Fibroblast of the aortic adventitia (primary cell): Measurements from ENCODE around the gene PIGR. TPM values are rescaled to one million over a fixed set of nuclear protein-coding genes. Genes with fewer than 3 reads are reported as not detected.

ENCODE experiments used
- DNase-seq: peaks from one replicate; pipeline ENCODE4 v3.0.0-alpha.2; 2010; ENCODE audit warnings: low read depth
- H3K4me3 ChIP-seq: 2 replicates; pipeline ENCODE4 v1.5.1; 2011; ENCODE audit warnings: low read depth, mild to moderate bottlenecking, control low read depth, low read length, moderate library complexity
- total RNA-seq: library from RNA; depleted of rRNA; stranded (reverse); fragments of >200 nt; gene quantifications from 2 replicates; pipeline ENCODE4 v1.2.3, GENCODE V29; 2012; ENCODE audit warnings: low replicate concordance
- TF ChIP-seq, protein P1 (sequence below): IDR thresholded peaks from 2 replicates; pipeline ENCODE4 v1.5.1; 2011; ENCODE audit warnings: mild to moderate bottlenecking, low read length, control low read depth, inconsistent platforms; ENCODE audit not compliant: insufficient read depth

PIGR gene
- total RNA-seq, 1 donor: not detected

DNA sequence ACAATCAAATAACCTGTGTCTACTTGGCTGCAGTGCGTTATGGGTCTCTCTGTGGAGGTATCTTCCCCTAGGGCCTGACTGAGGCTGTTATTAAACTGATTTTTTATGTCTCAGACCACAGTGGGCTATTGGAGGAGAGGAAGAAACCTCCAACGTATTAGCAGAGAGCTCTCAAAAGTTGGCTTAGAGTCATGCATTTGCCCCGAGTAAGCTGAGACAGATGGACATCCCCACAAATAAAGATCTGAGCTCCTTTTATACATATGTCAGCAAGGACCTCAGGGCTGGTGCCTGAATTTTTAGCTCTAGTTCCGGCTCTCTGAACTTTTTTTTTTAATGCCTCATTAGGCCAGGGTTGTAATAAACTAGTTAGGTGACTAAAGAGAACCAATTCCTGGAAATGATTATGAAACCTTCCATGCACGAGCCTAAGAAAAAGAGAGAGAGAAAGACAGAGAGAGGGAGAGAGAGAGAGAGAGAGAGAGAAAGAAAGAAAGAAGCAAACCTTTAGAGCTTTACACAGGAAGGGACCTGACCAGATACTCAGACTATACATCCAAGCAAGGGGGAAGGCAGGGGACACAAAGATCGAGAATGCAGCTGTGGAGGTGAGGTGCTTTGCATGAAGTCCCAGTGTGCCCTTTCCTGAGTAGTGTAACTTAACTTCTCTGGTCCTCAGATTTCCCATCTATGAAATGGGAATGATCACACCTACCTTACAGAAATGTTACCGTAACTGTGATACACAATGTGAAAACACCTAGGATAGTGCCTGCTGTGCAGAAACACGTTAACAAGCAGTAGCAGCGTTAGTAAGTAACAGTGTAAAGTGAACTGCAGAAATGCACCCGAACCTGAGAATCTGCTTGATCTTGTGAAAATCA is 8.4 kb upstream of the PIGR start:
- no peak overlapping the region for H3K4me3 ChIP-seq
- TF ChIP-seq, protein P1, sequence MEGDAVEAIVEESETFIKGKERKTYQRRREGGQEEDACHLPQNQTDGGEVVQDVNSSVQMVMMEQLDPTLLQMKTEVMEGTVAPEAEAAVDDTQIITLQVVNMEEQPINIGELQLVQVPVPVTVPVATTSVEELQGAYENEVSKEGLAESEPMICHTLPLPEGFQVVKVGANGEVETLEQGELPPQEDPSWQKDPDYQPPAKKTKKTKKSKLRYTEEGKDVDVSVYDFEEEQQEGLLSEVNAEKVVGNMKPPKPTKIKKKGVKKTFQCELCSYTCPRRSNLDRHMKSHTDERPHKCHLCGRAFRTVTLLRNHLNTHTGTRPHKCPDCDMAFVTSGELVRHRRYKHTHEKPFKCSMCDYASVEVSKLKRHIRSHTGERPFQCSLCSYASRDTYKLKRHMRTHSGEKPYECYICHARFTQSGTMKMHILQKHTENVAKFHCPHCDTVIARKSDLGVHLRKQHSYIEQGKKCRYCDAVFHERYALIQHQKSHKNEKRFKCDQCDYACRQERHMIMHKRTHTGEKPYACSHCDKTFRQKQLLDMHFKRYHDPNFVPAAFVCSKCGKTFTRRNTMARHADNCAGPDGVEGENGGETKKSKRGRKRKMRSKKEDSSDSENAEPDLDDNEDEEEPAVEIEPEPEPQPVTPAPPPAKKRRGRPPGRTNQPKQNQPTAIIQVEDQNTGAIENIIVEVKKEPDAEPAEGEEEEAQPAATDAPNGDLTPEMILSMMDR: no peak
- DNase-seq: no peak

DNA sequence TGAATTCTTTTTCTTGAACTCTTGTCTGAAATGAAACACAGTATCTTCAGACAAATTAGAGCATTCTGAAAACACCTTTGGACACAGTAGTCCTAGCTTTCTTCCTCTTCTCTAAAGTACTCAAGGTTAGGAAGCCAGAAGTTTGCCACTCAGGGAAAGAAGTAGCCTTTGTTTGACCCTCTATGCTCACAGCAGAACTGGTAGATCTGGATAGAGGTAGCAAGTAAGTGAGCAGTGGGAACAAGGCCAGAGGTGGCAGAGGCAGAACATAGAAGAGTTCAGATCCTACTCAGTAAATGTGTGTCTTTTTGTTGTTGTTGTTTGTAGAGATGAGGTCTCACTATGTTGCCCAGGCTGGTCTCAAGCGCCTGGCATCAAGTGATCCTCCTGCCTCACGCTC is 7.4 kb upstream of the PIGR start:
- TF ChIP-seq, protein P1: no peak
- no peak for DNase-seq

DNA sequence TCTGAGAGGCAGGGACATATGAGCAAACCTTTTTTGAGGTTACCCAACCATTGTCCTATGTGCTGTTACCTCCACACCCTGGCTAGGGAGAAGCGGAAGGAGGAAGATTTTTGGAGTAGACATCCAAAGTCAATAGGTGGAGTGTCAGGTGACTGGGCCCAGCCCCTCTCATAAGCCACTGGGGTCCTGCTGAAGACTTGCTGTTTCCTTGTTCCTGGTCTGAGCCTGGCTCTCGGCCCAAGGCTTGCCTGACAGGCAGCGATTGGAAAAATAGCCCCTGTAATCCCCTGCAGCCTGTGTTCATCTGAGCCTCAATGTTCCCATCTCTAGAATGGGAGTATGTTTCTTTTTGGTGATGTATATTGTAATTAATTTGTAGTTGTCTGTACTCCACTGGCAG is 6.9 kb upstream of the PIGR start:
- no peak overlapping the region for H3K4me3 ChIP-seq
- TF ChIP-seq, protein P1: no peak
- DNase-seq: no peak

More for the DNA sequence above, 7.4 kb upstream of the PIGR start:
- H3K4me3 ChIP-seq: no peak overlapping the region

DNA sequence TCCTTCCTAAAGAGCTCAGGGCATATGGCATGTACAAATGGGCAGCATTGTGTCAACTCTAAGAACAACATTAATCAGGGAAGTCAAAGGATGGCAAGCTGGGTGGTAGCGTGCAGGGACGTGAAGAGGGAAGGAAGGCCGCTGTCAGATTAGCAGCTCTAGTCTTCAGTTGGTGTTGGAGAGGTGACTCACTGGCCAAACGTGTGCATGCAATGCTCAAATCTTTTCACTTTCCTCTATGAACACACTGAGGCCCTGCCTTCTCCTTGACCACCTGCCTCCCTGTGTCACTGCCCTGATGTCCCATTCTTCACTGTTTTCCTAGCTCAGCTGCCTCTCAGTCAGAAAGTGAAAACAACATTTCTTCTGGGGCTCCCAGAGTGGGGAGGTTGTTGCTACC is 5.9 kb upstream of the PIGR start:
- no peak overlapping the region for H3K4me3 ChIP-seq
- TF ChIP-seq, protein P1: no peak
- no peak for DNase-seq

DNA sequence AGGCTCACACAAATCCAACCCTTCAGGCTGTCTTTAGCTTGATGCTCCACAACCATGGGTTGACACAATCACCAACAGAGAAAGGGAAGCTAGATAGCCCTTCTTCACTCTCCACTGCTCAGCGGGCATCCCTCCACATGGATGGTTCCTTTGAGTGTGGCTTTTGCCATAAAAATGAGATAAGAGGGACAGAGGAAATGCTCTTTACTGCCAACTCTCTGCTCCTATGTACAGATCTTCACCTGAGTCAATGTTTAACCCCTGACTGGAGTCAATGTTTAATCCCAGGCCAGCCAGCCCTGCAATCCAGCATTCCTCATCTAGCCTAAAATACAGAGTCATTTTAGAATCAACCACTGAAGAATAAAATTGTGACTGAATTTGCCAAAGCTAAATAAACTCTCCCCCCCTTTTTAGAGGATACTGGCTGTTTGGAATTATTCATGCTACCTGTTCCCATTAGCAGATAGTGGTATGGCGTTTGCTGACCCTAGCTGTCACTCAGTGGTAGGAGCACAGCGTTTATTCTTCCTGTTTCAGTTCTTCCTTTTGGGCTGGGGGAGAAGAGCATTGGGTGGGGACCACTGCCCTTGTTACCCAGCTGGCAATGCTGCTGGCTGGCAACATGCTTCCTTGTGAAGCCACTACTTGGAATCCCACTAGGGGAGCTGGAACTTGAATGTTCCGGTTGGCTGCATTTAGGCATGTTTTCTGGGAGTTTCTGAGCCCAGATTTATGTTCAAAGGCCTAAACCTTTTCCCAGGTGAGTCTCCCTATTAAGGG is 5.2 kb upstream of the PIGR start:
- H3K4me3 ChIP-seq: no peak overlapping the region
- DNase-seq: no peak
- TF ChIP-seq, protein P1: no peak

DNA sequence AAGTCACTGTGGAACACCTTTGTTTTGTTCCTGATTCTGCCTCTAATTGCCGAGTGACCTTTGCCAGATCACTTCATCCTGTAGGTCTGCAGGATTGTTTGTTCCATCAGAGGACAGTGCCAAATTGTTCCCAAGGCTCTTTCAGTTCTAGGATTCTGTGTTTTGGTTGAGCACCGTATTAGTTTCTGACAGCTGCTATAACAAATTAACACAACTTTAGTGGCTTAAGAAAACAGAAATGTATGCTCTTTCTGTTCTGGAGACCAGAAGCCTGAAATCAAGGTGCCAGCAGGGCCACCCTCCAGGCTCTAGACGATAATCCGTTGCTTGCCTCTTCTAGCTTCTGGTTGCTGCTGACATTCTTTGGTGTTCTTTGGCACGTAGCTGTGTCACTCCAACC is 3.4 kb upstream of the PIGR start:
- no peak overlapping the region for H3K4me3 ChIP-seq
- DNase-seq: no peak
- TF ChIP-seq, protein P1: no peak
